GM19238 (cell line): ENCODE results near the gene MUS81.

ENCODE experiments used
- DNase-seq: peaks from one replicate; pipeline ENCODE4 v3.0.0; 2011; ENCODE audit warnings: low spot score; ENCODE audit not compliant: insufficient read length

Gene MUS81

DNA sequence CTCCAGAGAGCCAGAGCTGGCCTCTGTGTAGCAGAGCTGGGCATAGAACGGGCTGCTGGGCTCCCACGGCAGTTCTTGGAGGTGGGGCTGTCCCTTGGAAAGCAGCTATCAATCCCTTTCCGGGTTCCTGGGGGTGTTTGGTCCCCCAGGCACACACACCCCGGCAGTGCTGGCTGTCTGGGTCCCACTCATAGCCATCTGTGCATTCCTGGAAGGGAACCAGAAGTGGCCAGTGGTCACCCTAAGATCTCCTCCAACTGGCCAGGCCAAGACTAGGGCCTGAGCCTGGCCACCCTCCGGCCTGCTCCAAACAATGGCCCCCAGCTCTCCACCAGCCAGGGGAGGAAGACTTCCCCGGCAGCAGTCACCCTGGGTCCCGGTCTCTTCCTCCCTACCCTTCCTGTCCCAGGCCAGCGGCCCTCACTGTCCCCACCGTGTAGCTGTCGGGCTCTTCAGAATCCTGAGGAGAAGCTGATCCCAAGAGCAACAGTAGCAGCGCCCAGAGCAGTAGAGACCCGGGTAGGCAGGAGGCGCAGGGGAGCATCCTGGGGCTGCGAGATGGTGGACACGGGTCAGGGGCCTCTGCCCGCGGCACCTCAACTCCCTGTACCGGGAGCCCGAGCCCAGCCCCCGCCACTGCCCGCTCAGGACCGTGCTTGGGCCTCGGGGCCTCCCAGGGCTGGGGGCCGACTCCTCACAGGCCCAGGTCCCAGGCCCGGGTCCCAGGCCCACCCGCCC lies 11.7 kb downstream of the MUS81 start:
- no peak for DNase-seq

DNA sequence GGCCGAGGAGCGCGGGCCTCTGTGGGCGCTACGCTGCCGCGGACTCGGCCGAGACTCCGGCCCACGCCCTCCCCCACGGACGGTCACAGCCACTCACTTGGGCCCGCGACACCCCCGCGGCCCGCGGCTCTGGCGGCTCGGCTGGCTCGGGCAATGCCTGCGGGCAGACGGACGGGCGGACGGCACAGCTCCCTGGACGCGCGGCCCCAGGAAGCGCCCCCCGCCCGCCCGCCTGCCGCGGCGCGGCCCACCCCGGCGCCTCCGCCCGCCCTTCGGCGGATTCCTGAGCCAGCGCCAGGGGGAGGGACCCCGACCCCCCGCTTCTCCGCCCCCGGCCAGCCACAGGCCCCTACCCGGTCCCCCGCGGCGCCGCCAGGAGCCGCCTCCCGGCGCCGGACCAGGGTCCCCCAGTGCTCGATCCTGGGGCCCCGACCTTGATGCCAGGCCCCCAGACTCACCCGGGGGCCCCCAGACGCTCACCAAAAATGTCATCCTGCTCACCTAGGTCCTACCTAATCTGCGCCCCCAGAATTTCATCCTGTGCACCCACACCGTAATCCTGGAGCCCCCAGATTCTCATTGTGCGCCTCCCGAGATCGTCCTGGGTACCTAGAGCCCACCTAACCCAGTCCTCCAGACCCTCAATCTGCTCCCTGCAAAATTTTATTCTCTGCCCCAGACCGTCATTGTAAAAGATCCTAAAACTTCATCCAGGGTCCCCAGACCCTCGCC lies 12.5 kb downstream of the MUS81 start, which contains the start of gene EFEMP2:
TSS of gene EFEMP2 (minus strand) at position 215 of the 732 bp plus-strand sequence. CDS start 446 bp downstream, outside the sequence.
- no peak for DNase-seq

DNA sequence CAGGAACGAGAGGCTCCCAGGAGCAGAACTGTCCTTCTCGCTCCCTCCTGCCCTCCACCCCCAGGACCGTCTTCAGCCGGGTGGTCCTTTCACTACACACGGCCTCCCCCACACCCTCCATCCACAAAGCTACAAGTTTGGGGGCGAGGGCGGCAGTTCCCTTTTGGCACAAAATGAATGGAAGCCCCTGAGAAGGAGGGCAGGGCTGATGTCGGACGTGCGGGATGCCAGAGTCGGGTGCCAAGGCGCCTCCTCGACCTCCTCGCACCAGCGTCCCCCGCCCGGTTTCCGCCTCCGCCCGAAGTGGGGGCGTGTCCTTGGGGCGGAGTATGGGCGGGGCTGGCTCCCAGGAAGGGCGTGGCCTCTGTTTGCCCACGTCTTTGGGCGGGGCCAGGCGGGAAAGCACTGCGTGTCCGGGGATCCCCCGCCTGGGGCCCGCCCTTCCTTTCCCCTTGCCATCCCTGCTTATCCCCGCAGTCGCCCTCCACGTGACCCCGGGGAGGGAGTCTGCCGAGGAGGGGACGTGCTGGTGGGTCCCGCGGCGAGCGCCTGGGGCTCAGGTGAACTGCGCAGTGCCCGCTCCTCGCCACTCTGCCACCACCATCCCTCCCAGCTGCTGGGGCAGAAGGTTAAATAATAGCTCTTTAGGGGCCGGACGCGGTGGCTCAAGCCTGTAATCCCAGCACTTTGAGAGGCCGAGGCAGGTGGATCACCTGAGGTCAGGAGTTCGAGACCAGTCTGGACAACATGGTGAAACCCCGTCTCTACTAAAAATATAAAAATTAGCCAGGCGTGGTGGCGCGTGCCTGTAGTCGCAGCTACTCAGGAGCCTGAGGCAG lies 13.3 kb downstream of the MUS81 start:
- DNase-seq, result peak; percentile 99

DNA sequence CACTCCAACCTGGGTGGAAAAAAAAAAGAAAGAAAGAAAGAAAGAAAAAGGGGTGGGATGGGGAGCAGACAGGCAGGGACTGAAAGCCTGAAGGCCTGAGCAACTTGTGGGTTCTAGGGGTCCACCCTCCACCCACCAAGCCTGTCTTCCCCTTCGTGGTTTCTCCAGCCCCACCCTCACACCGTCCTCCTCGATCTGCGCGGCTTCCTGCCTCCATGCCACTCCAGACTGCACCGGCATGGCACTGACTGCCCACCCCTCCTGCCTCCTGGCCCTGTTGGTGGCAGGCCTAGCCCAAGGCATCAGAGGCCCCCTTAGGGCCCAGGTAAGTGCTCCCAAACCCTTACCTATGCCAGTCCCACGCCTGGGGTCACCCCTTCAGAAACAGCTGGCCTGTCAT lies 19.4 kb downstream of the MUS81 start, which contains the start of gene CTSW:
TSS of gene CTSW (plus strand) at position 221 of the 400 bp plus-strand sequence. CDS start at position 239, 18 bp downstream.
- DNase-seq, result no peak

DNA sequence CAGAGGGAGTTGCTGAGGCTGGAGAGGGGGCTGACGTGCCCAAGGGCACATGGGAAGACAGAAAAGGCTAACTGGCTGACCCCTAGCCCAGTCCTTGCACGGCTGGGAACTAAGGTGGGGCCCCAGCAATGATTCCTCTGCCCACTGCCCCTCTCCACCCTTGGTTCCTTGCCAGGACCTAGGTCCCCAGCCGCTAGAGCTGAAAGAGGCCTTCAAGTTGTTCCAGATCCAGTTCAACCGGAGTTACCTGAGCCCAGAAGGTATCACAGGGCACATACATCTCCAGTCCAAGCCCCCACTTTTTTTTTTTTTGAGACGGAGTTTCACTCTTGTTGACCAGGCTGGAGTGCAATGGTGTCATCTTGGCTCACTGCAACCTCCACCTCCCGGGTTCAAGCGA lies 19.8 kb downstream of the MUS81 start:
- no peak for DNase-seq

DNA sequence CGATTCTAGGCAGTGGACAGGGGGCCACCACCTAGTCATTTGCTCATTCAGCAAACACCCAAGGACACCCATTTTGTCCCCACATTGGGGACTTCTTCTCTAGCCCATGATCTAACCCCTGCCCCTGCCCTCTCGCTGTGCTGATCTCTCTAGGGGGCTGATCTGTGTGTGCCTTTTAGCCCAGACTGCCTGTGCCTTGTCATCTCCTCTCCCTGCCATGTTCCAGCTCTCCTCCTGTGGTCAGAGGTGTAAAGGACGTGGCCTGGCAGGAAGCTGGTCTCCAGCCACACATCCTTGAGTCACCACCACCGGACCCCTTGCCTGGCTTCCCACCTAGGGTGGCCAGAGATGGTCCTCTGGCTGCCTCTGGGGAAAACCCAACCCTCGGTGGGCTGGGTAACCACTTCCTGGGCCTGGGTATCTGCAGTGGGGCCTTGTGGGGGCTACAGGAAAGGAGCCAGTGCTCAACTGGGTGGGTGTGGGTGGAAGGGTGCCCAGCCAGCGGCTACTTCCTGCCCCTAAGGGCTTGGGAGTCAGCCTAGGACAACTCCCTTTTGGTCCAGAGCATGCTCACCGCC lies 20.7 kb downstream of the MUS81 start:
- no peak for DNase-seq

DNA sequence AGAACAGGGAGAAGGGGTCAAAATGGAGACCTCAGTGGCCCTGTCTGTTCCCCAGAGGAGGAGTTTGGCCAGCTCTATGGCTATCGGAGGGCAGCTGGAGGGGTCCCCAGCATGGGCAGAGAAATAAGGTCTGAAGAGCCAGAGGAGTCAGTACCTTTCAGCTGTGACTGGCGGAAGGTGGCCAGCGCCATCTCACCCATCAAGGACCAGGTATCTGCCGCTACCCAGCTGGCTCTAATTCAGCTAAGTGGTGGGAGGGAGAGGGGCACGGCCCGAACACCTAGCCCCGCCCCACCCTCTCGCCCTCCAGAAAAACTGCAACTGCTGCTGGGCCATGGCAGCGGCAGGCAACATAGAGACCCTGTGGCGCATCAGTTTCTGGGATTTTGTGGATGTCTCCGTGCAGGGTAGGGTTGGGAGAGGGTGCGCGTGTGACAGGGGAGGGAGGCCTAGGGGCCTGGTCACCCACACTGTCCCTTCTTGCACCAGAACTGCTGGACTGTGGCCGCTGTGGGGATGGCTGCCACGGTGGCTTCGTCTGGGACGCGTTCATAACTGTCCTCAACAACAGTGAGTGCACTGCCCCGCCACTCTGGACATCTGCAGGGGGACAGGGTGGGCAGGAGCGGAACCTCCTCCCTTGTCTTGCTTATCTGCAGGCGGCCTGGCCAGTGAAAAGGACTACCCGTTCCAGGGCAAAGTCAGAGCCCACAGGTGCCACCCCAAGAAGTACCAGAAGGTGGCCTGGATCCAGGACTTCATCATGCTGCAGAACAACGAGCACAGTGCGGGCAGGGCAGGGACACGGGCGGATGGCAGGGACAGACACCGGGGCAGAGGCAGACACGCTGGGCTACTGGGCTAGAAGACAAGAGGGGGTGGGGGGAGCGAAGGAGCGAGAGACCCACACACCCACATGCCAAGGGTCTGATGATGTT lies 22.2 kb downstream of the MUS81 start:
- DNase-seq, result no peak

DNA sequence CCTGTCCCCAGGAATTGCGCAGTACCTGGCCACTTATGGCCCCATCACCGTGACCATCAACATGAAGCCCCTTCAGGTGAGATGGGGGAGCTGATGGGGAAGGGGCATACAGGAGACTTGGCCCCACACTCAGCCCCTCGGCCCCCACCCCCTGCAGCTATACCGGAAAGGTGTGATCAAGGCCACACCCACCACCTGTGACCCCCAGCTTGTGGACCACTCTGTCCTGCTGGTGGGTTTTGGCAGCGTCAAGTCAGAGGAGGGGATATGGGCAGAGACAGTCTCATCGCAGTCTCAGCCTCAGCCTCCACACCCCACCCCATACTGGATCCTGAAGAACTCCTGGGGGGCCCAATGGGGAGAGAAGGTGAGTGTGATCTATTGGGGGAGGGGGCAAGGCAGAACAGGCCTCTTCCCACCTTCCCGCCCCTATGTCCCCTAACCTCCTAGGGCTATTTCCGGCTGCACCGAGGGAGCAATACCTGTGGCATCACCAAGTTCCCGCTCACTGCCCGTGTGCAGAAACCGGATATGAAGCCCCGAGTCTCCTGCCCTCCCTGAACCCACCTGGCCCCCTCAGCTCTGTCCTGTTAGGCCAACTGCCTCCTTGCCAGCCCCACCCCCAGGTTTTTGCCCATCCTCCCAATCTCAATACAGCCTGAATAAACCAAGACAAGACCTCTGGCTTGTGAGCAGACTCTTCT lies 23.0 kb downstream of the MUS81 start:
- DNase-seq, result no peak

DNA sequence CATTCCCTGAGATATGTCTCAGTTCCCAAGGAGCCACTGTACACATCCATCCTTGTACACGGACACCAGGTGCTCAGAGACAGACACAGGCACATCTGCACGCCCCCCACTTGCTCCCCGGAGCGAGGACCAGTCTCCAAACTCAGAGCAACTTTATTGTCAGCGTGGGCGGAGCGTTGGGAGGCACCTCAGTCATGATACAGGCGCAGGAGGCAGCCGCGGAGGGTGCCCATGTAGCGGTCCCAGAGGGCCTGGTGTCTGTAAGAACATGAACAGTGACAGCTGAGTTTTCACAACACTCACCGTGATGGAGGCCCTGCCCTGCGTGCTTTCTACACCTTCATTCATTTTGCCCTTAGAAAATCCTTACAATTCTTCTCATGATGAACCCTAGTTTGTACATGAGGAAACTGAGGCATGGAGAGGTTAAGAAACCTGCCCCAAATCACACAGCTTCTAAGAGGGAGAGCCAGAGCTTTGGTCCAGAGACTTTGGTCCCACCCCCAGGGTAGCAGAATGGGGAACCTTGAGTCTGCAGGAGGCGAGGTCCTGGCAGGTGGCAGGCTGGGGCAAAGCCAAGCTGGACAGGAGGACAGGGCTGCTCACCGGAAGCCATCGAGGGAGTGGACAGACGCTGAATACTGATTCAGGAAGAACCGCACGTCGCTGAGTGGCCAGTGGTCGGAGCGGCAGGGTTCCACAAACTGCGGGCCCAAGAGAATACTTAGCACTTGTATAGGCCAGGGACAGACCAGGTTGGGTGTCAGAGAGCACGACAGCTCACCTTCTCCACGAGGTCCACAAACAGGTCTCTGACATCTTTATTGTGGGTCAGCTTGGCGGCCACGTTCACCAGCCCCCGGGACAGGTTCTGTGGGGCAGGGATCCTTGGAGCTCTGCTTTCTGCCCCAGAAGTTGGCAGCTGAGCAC lies 23.8 kb downstream of the MUS81 start:
- no peak for DNase-seq

DNA sequence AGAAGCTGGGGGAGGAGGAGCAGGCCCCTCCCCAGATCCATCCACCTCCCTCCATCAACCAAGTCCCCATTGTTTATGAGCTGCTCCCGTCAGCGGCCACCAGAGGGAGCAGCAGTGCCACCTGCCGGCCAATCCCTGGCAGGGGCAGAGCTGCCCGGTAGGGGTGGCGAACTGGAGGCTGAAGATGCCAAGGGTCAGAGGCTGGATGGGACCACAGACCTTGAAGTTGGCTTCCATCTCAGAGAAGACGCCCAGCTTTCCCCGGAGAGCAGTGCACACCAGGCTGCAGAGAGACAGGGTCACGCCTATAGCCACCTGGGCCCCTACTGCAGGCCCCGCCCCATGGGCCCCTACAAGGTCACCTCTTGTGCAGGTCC lies 24.5 kb downstream of the MUS81 start:
- DNase-seq, result peak; percentile 85

DNA sequence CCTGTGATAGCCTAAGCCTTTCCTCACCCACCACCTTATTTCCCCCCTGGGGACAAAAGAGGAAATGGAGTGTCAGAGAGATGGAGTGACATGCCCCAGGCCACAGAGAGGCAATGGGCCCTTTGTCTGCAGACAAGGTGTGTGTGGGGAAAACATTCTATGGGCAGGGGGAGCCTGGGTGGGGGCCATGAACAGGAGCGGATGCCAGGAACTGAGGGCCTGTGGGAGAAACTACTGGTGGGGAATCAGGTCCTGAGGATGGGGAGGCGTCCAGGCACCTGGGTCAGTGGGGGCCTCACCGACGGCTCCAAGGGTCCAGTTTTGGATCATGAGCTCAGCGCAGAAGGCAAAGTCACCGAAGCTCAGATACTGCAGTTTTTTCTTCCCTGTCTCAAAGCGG lies 25.0 kb downstream of the MUS81 start:
- DNase-seq, result no peak

DNA sequence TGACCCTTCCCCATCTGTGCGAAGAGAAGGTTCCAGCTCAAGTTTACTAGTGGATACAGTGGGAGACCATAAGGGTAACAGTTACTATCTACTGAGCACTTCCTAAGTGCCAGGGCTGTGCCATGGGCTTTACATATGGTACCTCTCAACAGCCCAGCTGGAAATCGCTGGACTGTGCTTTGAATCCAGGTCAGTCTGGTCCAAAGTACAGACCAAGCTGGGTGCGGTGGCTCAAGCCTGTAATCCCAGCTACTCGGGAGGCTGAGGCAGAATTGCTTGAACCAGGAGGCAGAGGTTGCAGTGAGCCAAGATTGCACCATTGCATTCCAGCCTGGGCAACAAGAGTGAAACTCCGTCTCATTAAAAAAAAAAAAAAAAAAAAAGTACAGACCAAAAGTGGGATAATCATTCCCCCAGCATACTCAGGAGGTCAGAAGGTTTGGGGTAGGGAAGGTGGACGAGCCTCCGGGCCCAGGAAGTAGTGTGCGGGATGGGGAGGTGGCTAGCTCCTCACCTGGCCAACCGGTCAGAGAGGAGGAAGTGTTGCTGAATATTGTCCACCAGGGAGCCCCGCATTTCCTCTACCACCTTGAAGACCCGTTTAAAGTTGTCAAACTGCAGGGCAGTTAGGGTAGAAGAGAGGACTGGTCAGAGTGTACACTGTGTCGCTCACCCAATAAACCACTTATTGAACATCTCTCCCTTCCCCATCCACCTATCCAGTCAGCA lies 25.7 kb downstream of the MUS81 start:
- no peak for DNase-seq

DNA sequence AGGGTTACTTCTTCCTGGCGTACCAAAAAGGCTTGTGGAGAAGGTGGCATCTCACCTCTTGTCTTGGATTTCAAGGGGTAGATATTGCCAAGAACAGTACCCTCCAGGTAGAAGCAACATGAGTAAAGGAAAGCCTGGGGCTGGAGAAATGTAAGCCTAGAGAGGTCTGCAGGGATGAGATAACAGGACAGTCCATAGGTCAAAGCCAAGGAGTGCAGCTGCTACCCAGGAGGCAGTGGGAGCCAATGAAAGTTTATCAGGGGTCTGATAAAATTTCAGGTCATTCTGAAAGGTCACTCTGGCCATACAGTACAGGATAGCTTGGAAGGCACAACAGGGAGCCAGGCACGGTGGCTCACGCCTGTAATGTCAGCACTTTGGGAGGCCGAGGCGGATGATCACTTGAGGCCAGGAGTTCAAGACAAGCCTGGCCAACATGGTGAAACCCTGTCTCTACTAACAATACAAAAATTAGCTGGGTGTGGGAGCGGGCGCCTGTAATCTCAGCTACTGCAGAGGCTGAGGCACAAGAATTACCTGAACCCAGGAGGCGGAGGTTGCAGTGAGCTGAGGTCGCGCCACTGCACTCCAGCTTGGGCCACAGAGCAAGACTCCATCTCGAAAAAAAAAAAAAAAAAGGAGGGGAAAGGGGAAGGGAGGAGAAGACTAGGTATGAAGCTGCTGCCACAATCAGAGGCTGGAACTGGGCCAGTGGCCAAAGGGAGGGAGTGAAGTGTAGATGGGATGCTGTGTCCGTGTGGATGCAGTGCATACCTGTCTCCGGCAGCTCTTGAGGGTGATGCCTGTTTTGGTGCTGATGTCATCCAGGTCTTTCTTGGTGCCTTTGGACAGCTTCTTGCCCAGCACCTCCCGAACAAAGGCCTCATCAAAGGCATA lies 26.8 kb downstream of the MUS81 start:
- no peak for DNase-seq

DNA sequence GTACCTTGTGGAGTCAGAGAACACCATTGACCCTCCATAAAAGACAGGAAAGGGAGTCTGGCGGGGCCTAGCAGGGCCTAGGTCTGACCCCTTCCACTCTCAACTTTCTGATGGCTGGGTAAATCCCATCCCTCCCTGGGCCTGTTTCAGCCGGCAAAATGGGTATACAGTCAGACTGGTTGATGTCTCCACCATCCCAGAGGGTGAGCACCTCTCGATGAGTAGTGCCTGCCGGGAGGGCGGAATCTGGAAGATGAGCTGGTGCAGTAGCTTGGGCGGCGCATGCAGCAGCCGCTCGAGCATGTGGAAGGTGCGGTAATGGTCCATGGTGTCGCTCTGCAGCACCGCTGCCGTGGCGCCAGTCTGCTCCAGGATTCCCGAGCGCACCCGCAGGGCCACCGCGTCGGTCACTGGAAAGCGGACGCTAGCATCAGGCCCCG lies 27.5 kb downstream of the MUS81 start:
- DNase-seq, result no peak

DNA sequence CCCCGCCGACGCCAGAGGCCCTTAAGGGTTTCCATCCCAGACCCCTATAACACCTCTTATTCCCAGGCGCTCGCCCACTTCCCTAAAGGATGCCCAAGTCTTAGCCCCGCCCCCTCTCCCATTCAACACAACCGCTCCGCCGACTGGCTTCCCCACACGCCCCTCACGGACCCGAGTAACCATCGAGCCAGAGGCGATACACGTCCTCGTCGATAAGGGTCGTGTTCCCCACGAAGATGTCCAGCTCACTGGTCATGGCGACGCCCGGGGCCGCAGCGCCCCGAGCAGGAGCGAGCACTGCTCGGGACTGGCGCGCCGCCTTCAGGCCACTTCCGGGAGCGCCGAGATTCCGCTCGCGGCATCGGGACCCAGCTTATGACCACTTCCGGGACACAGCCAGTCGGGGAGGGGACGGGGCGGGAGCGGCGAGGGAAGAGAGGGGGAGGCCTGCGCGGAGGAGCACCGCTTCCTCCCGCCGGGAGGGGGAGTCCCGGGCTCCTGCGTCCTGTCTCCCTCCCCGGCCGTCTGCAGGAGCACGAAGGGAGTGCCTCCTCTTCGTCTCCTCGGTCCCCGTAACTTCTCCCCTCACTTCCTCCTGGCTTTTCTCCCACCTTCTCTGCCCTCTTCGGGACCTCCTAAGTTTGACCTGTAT lies 28.1 kb downstream of the MUS81 start, which contains the start of gene FIBP:
TSS of gene FIBP (minus strand) at position 309 of the 652 bp plus-strand sequence. CDS start at position 256, 53 bp downstream.
- DNase-seq, result peak; percentile 99
